Activated CD8-positive, alpha-beta T cell treated with anti-CD3 and anti-CD28 coated beads for 36 hours (primary cell): Measurements from ENCODE around the gene INPP5A. TPM values are rescaled to one million over a fixed set of nuclear protein-coding genes. Genes with fewer than 3 reads are reported as not detected.

ENCODE experiments used
- ATAC-seq: fragments of 200-7000 bp; cut with Tn5 transposase; one replicate; pipeline ENCODE4 v1.10.0; 2021; ENCODE audit warnings: mild to moderate bottlenecking, moderate library complexity
- CTCF ChIA-PET: fragments of 350-600 bp; sonication (Branson Sonifier 250); formaldehyde crosslinking; loops from one replicate; lab custom pipeline; 2021; ENCODE audit warnings: antibody characterized with exemption; lab: Charles Lee
- POLR2A ChIA-PET: fragments of 350-600 bp; sonication (Branson Sonifier 250); formaldehyde crosslinking; loops from one replicate; lab custom pipeline; 2021; ENCODE audit warnings: antibody characterized with exemption; lab: Charles Lee
- DNase-seq: peaks from one replicate; pipeline ENCODE4 v3.0.0-alpha.2; 2020
- H3K27ac Mint-ChIP-seq: one replicate; pipeline ENCODE4 v1.8.0; 2021; ENCODE audit warnings: mild to moderate bottlenecking, mixed read lengths
- H3K27me3 Mint-ChIP-seq: one replicate; pipeline ENCODE4 v1.8.0; 2021; ENCODE audit warnings: mixed read lengths
- H3K36me3 Mint-ChIP-seq: one replicate; pipeline ENCODE4 v1.8.0; 2021; ENCODE audit warnings: low read depth, mixed read lengths
- H3K4me1 Mint-ChIP-seq: one replicate; pipeline ENCODE4 v1.8.0; 2021; ENCODE audit warnings: low read depth, mixed read lengths
- H3K4me3 Mint-ChIP-seq: one replicate; pipeline ENCODE4 v1.8.0; 2021; ENCODE audit warnings: mild to moderate bottlenecking, moderate library complexity, mixed read lengths
- H3K9me3 Mint-ChIP-seq: one replicate; pipeline ENCODE4 v1.8.0; 2021; ENCODE audit warnings: mixed read lengths
- intact Hi-C: fragments of 100-400 bp; cut with micrococcal nuclease; formaldehyde crosslinking; loops from one replicate; pipeline ENCODE4 v1.10.0; 2022
- total RNA-seq, 2 experiments: library from RNA; stranded (reverse); gene quantifications; one replicate each; pipeline ENCODE4 v1.2.3, GENCODE V29; 2021
- TF ChIP-seq, protein P1 (sequence below): fragments of 200-600 bp; IDR thresholded peaks from one replicate; pipeline ENCODE4 v1.8.0; 2022; ENCODE audit warnings: antibody characterized with exemption, mild to moderate bottlenecking

Gene INPP5A
- total RNA-seq, 2 experiments from 2014 or later = 9.6 to 10.4 TPM

DNA sequence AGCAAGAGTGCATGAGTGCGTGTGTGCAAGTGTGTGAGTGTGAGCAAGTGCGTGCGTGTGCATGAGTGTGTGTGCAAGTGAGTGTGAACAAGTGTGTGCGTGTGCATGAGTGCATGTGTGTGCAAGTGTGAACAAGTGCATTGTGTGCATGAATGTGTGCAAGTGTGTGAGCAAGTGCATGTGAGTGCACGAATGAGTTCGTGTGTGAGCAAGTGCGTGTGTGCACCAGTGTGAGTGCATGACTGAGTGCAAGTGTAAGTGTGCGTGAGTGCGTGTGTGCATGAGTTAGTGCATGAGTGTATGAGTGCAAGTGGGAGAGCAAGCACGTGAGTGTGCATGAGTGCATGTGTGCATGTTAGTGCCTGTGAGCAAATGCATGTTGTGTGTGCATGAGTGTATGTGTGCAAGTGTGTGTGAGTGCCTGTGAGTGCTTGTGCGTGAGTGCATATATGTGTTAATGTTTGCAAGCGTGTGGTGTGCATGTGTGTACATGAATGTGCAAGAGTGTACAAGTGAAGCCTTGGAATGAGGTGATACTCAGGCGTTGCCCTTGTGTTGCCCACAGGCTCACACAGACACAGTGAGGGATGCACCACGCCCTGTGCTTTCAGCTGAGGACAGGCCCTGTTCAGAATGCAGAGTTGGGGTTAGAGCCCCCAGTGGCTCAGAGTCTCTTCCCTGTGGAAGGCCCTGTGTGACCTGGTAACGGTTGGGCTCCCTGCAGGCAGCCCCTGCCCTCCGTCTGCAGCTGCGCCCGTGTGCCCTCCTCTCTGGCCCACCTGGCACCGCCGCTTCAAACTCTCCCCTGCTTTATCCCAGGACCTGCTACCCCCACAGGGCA, 151.2 kb downstream of the INPP5A start:
- intact Hi-C loops = no loop called here
- TF ChIP-seq, protein P1, sequence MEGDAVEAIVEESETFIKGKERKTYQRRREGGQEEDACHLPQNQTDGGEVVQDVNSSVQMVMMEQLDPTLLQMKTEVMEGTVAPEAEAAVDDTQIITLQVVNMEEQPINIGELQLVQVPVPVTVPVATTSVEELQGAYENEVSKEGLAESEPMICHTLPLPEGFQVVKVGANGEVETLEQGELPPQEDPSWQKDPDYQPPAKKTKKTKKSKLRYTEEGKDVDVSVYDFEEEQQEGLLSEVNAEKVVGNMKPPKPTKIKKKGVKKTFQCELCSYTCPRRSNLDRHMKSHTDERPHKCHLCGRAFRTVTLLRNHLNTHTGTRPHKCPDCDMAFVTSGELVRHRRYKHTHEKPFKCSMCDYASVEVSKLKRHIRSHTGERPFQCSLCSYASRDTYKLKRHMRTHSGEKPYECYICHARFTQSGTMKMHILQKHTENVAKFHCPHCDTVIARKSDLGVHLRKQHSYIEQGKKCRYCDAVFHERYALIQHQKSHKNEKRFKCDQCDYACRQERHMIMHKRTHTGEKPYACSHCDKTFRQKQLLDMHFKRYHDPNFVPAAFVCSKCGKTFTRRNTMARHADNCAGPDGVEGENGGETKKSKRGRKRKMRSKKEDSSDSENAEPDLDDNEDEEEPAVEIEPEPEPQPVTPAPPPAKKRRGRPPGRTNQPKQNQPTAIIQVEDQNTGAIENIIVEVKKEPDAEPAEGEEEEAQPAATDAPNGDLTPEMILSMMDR = no peak
- Mint-ChIP-seq H3K36me3 (peaks cover 3% of the 10 kb centered on the region), H3K4me3 (no peak overlapping the region), H3K4me1 (peaks cover 15% of the 10 kb centered on the region), H3K9me3 (no peaks in the 10 kb centered on the region), H3K27ac (no peak overlapping the region), H3K27me3 (no peaks in the 10 kb centered on the region)
- ATAC-seq = no peak
- ChIA-PET CTCF (no interaction called here), POLR2A (no interaction called here)
- no peak for DNase-seq

- Mint-ChIP-seq H3K9me3 (no peaks in the 10 kb centered on the region), H3K4me3 (no peak overlapping the region), H3K27me3 (no peaks in the 10 kb centered on the region), H3K36me3 (peaks cover 4% of the 10 kb centered on the region), H3K4me1 (peaks cover 6% of the 10 kb centered on the region), H3K27ac (no peak overlapping the region)
- TF ChIP-seq, protein P1 = no peak
- ATAC-seq (no peak), DNase-seq (no peak)
- ChIA-PET POLR2A (no interaction called here), CTCF (no interaction called here)
- intact Hi-C loops = no loop called here
Observed at GRCh38 chr10:132689721-132690360, 152.3 kb downstream of the INPP5A start.

DNA sequence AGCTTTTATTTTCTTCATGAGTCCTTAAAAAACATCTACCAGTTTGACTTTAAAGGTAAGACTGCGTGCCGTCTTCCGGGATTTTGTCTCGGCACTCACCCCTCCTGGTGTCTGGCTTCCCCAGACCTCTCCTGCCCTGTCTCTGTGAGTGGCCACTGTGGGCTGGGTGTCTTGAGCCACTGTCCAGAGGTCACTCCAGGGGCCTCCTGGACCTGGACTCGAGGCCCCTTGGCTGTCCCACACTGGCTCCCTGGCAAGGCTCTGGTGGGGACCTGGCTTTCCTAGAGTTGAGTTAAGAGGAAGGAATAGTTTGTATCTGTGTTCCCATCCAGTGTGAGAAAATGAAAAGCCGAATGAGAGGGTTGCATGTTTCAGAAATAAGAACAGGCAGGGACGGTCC, 152.8 kb downstream of the INPP5A start:
- intact Hi-C loops = no loop called here
- ChIA-PET POLR2A (no interaction called here), CTCF (no interaction called here)
- Mint-ChIP-seq H3K4me1 (peaks cover under 1% of the 10 kb centered on the region), H3K36me3 (peaks cover 8% of the 10 kb centered on the region), H3K27me3 (no peaks in the 10 kb centered on the region), H3K9me3 (no peaks in the 10 kb centered on the region), H3K4me3 (no peak overlapping the region), H3K27ac (no peak overlapping the region)
- ATAC-seq = no peak
- DNase-seq = no peak
- TF ChIP-seq, protein P1 = no peak

DNA sequence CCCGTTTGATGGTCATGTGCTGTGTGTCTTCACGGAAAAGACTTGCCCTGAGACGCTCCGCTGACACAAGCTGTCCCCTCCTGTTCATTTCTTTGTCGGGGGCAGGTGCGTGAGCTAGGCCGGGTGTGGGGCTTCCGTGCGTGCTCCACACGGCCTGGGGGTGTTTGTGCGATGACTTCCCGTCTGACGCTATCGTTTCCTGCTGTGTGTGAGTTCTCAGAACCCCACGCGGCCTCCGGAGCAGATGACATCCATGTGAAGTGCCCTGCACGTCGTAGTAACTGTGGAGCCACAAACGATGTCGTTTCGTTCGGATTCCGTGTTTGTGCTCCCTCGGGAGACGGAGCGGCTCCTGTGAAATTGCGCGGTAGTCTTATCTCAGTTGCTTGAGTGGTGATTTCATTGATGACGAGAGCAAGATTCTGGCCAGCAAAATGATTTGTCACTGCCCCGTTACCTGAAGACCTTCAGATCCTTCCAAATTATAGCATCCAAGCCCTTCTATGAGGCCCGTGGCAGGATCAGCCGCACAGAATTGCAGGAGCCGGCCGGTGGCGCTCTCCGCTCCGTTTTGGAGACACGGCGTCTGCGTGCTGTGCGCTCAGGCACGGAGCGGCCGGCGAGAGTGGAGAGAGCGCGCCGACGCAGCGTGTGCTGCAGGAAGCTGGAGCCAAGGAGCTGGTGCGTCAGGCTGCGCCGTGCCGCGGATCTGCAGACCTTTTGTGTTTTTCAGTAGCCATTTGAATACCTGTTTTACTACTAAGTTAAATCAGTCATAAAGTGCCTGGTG, 153.4 kb downstream of the INPP5A start:
- H3K4me1 Mint-ChIP-seq = peaks cover 2% of the 10 kb centered on the region
- ATAC-seq = no peak

More for the DNA sequence above, 153.4 kb downstream of the INPP5A start:
- TF ChIP-seq, protein P1 = no peak
- ChIA-PET POLR2A (no interaction called here), CTCF (no interaction called here)
- DNase-seq = no peak
- Mint-ChIP-seq H3K36me3 (peaks cover 10% of the 10 kb centered on the region), H3K27me3 (no peaks in the 10 kb centered on the region), H3K27ac (no peak overlapping the region), H3K4me3 (no peak overlapping the region), H3K9me3 (no peaks in the 10 kb centered on the region)
- intact Hi-C loops = no loop called here
